SH-SY5Y (cell line): ENCODE measurements around the gene PSMD5.

Source experiments
- GATA2 ChIP-seq: IDR thresholded peaks from 2 replicates; pipeline ENCODE4 v1.6.1; 2011; ENCODE audit warnings: mild to moderate bottlenecking, low read depth, low read length
- GATA3 ChIP-seq: IDR thresholded peaks from 2 replicates; pipeline ENCODE4 v1.6.1; 2011; ENCODE audit warnings: low read depth, mild to moderate bottlenecking, low read length, moderate library complexity

- no peak for TF ChIP-seq GATA2
- TF ChIP-seq GATA3 = no peak
These were observed at the start of gene PSMD5 for GRCh38 chr9:120842685-120843485.
